Measurements from ENCODE around the gene MACROD2.
"Not testable (repeated sequence)": the region's sequence is repeated elsewhere in the genome, so short reads cannot be mapped to it uniquely, and the experiment has no call there.

MACROD2 gene

DNA sequence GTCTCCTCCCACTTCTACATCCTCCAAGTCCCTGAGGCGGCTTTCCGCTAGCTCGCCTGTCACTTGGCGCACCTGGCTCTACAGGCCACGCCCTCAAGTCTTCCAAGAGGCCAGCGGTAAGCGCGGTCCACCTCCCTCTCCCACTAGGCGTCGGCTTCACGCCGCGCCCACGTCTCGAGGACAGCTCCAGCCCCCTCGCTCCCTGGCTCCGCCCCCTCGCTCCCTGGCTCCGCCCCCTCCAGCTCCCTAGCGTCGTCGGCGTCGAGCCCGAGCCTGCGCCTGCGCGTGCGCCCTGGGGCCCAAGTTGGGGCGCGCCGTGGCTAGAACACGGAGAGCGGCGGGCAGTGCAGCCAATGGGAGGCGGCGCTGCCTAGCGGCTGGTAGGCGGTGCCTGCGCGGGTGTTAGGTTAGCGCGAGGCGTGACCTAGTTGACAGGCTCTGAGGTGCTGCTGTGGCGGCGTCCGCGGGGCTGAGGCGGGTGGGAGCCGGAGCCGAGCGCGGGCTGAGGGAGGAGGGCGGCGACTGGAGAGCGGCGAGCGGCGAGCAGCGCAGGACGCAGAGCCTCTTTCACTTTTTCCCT lies at the start of gene MACROD2:
Gene MACROD2 (plus strand): TSS at position 431 of the 580 bp plus-strand sequence.
- DNase-seq: peak; percentile 99

DNA sequence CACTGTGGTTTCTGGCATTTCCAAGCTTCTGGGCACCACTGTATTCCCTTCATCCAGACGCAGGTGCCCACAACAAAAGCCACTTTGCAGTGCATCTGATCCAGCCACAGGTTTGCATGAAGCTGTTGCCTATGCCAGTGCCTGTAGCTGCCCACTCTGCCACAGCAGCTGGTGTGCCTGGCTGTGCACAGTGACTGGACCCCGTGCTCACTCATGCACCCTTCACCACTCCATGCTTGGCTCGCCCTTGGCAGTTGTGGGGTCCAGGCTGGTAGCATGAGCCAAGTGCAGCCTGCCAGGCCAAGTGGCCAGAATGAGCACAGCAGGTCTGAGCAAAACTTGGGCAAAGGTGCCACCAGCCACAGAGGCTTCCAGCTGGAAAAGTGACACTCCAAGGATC lies 47.6 kb upstream of the MACROD2 start:
- no peak for DNase-seq

GRCh38 chr20:13953227-13953626 lies 42.1 kb upstream of the MACROD2 start:
- no peak for DNase-seq

GRCh38 chr20:13960119-13960518 lies 35.2 kb upstream of the MACROD2 start:
- DNase-seq: no peak

DNA sequence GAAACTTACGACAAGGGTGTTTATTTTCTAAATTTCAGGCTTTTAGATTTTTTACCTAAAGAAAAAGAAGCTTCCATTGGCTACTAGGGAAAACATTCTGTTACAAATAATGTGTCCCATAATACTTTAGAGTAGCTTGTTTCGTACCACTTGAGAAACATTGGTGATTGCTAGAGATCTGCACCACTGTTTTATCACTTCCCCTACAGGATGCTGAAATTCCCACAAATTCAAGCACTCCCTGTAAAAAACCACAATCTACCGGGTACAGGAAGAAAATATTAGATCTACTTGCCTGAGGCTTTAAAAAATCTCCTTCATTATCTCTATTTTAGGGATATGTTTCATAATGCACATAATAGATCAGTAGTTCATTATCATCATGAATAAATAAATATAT lies 34.8 kb upstream of the MACROD2 start:
- DNase-seq: no peak

DNA sequence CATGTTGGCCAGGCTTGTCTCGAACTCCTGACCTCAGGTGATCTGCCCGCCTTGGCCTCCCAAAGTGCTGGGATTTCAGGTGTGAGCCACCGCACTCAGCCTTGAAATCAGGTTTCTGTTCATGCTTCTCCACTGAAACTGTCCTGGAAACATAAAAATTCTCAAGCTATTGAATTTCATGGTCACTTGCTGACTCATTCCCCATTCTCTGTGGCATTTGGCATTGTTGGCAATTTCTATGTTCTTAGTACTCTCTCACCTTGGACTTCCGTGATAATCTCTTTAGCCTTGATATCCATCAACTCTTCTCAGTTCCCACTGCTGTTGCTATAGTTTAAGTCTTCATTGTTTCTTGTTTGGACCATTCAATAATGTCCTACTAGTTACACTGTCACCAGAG lies 11.1 kb upstream of the MACROD2 start:
- no peak for DNase-seq

GRCh38 chr20:13990465-13990864 lies 4.9 kb upstream of the MACROD2 start, which contains the start of gene SEL1L2:
TSS of gene SEL1L2 (minus strand) at chr20:13990614. CDS start at chr20:13990534, 80 bp downstream.
- DNase-seq: no peak

- DNase-seq: no peak
Observed at GRCh38 chr20:13991311-13991710, 4.0 kb upstream of the MACROD2 start.

DNA sequence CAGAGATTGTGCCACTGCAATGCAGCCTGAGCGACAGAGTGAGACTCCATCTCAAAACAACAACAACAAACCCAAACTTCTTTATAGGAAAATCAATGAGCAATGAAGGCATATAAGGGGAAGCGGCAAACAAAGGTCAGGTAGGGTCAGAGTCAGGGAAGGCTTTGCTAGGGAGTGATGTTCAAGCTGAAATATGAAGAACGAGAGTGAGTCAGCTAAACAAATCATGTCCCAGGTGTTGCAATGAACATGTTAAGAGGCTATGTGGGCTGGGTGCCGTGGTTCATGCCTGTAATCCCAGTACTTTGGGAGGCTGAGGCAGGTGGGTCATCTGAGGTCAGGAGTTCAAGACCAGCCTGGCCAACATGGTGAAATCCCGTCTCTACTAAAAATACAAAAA lies 3.4 kb upstream of the MACROD2 start:
- DNase-seq: not testable (repeated sequence)

- DNase-seq: peak; percentile 38
Observed at GRCh38 chr20:13995841-13996240, 525 bp downstream of the MACROD2 start.

- no peak for DNase-seq
Observed at GRCh38 chr20:13996265-13996664, 949 bp downstream of the MACROD2 start.

- DNase-seq: no peak
Observed at GRCh38 chr20:14000917-14001316, 5.6 kb downstream of the MACROD2 start.

GRCh38 chr20:14005996-14006395 lies 10.7 kb downstream of the MACROD2 start:
- DNase-seq: no peak

- no peak for DNase-seq
Observed at GRCh38 chr20:14009208-14009607, 13.9 kb downstream of the MACROD2 start.

DNA sequence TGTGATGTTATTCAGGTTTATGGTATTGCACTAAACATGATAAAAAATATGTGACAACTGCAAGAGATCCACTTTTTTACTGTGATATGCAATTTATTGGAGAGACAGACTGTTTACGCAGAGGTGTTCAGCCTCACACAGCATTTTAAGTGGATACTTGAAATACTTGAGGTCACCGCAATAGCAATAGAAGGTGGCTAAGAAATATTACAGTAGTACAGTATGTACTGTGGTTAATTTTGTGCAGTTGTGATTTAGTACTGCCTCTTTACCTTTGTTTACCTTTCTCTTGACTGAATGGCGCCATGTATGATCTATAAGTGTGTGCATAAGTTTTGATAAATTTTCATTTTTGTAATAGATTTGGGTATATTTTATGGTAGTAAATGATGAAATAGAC lies 17.4 kb downstream of the MACROD2 start:
- DNase-seq: no peak

- DNase-seq: no peak
Observed at GRCh38 chr20:14030991-14031390, 35.7 kb downstream of the MACROD2 start.

GRCh38 chr20:14033310-14033709 lies 38.0 kb downstream of the MACROD2 start:
- no peak for DNase-seq

GRCh38 chr20:14036567-14036966 lies 41.3 kb downstream of the MACROD2 start:
- DNase-seq: no peak

GRCh38 chr20:14044712-14045276 lies 49.5 kb downstream of the MACROD2 start:
- not testable (repeated sequence) for DNase-seq

- no peak for DNase-seq
Observed at GRCh38 chr20:14046534-14046933, 51.2 kb downstream of the MACROD2 start.

DNA sequence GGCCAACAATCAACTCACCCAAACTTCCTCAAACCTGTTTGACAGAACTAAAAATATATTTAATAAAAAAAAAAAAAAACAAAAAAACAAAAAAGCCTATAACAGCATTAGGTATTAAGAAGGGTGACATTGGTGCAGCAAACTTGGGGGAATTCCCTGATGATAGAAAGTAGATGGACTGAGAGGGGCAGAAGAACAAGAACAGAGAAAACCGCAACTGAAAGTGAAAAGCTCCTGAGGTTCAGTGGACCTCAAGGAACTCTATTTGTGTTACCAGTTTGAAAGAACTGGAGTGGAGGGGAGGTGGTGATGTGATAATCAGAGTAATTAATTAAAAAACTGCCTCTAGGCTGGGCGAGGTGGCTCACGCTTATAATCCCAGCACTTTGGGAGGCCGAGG lies 53.8 kb downstream of the MACROD2 start:
- DNase-seq: no peak

DNA sequence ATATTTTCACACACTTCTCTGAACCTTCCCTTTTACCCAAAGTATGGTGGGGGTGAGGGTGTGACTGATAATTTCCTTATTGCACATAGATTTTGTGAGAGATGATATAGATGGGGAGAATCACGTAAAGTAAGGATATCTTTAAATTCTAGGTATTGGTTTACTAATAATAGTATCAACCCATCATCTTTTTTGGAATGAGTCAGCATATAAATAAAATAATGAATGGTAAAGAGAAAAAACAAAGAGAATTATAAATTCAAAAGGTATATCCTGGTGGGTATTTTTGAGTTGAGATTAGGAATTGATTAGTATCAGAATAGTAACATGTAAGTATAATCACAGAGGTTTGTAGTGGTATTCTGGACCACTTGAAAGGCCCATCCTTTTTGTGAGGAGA lies 56.1 kb downstream of the MACROD2 start:
- no peak for DNase-seq

DNA sequence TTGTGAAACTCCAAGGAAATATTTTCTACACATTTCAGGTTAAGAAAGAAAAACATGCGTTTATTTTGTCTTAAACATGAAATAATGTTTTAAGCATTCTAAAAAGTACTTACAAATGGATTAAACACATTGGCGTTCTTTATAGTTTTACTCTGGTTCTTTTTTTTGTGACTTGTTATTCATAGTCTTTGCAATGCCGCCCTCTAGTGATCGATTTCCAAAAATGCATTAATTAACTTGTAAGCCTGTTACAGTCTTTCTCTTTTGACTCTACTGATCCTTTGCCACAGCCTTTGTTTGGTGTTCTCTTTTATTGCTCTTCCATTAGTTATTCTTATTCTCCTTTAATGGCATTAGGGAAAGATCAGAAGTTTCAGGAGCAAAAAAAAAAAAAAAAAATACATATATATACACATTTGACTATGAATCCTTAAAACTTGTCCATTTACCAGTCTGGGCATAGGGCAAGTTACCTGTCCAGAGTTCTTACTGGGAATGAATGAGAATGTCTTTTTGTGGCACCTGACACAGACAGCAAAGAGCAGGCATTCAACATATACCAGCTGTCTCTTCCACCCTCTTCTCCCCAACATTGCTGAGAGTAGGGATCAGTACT lies 59.9 kb downstream of the MACROD2 start:
- peak; percentile 26 for DNase-seq

DNA sequence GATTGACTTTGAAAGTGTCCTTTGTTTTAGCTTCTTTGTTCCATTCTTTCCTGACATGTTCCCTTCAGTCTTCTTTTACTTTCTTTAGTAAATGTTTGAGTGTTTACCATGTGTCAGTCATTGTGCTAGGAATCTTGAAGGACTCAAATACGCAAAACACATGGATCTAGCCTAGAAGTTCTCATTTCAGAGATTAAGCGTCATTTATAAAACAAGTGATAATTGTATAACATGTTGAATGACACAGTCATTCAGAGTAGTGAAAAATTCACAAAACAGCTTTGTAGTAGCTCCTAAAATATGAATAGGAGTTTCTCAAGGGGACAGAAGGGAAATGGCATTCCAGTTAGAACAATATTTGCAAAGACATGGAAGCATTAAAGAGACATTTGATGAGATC lies 66.9 kb downstream of the MACROD2 start:
- DNase-seq: no peak

- DNase-seq: no peak
Observed at GRCh38 chr20:14062786-14063185, 67.5 kb downstream of the MACROD2 start.

Measured in NCI-H510A (cell line).